Endothelial cell of umbilical vein (primary cell): ENCODE data around the gene TXNDC17. TPM values are rescaled to one million over a fixed set of nuclear protein-coding genes. Genes with fewer than 3 reads are reported as not detected.

Source experiments
- BruUV-seq: library from RNA; stranded (reverse); fragments of 400-500 nt; replicated peaks from 2 replicates; lab custom pipeline; 2021; lab: Mats Ljungman, UMichigan
- CTCF ChIA-PET: fragments of 300-600, 350-600 bp; sonication (Branson Sonifier 250); formaldehyde crosslinking; loops from one replicate; lab custom pipeline; 2021; ENCODE audit warnings: antibody characterized with exemption, inconsistent platforms; lab: Charles Lee
- POLR2A ChIA-PET: fragments of 300-600, 350-600 bp; sonication (Branson Sonifier 250); formaldehyde crosslinking; loops from one replicate; lab custom pipeline; 2021; ENCODE audit warnings: antibody characterized with exemption, inconsistent platforms; lab: Charles Lee
- DNase-seq: peaks from one replicate; pipeline ENCODE4 v3.0.0-alpha.2; 2011; ENCODE audit warnings: low read depth, low spot score
- FAIRE-seq: peaks from 2 replicates; lab custom pipeline; 2011; peaks lifted over from hg19 to GRCh38; lab: Jason Lieb, UNC
- H2AFZ ChIP-seq: 2 replicates; pipeline ENCODE4 v1.6.0; 2012; ENCODE audit warnings: low read depth, low read length, control low read depth, inconsistent platforms
- H3K27ac ChIP-seq: 2 replicates; pipeline ENCODE4 v1.5.1; 2011; ENCODE audit warnings: low read depth, mild to moderate bottlenecking, control low read depth, low read length, moderate library complexity; ENCODE audit not compliant: insufficient read depth
- H3K27me3 ChIP-seq, 2 experiments: 2 replicates each; pipeline versions ENCODE4 v1.6.0 to v1.6.1; 2011; ENCODE audit warnings: low read length in 2 of 2, mixed read lengths in 1 of 2; ENCODE audit not compliant: control insufficient read depth in 2 of 2, insufficient read depth in 2 of 2
- H3K36me3 ChIP-seq, 2 experiments: 2 replicates in 1 of 2; 3 replicates in 1 of 2; pipeline ENCODE4 v1.5.1; 2011; ENCODE audit warnings: low read length in 2 of 2, mild to moderate bottlenecking in 1 of 2, moderate library complexity in 1 of 2; ENCODE audit not compliant: control insufficient read depth in 2 of 2, insufficient read depth in 2 of 2; ENCODE audit errors: extremely low read depth in 1 of 2
- H3K4me1 ChIP-seq: 3 replicates; pipeline ENCODE4 v1.5.1; 2011; ENCODE audit warnings: mild to moderate bottlenecking, low read length; ENCODE audit not compliant: control insufficient read depth, insufficient read depth; ENCODE audit errors: extremely low read depth
- H3K4me2 ChIP-seq: 2 replicates; pipeline ENCODE4 v1.6.1; 2011; ENCODE audit warnings: low read length, control low read depth, mixed read lengths; ENCODE audit not compliant: insufficient read depth
- H3K4me3 ChIP-seq, 3 experiments: fragments of 200-600 bp in 1 of 3; sonication (generic), shearing (Covaris generic) in 1 of 3; replicated peaks in 1 of 3; 2 replicates each; pipeline ENCODE4 v1.5.1; 2011 to 2016; ENCODE audit warnings: control low read depth in 3 of 3, low read length in 3 of 3, mild to moderate bottlenecking in 2 of 3, inconsistent platforms in 1 of 3, low read depth in 1 of 3, moderate library complexity in 1 of 3; ENCODE audit not compliant: insufficient read depth in 1 of 3
- H3K79me2 ChIP-seq: 2 replicates; pipeline ENCODE4 v1.6.0; 2012; ENCODE audit warnings: low read length, inconsistent platforms; ENCODE audit not compliant: control insufficient read depth, insufficient read depth
- H3K9ac ChIP-seq: replicated peaks from 2 replicates; pipeline ENCODE3; 2011; ENCODE audit warnings: low read length, control low read depth; ENCODE audit not compliant: insufficient read depth; ENCODE audit errors: extremely low read depth
- H3K9me1 ChIP-seq: replicated peaks from 3 replicates; pipeline ENCODE4 v1.6.0; 2011; ENCODE audit warnings: mild to moderate bottlenecking, low read length; ENCODE audit not compliant: control insufficient read depth, insufficient read depth; ENCODE audit errors: extremely low read depth
- H3K9me3 ChIP-seq: replicated peaks from 2 replicates; pipeline ENCODE4 v1.5.1; 2012; ENCODE audit warnings: low read length, inconsistent platforms; ENCODE audit not compliant: control insufficient read depth, insufficient read depth
- H4K20me1 ChIP-seq: replicated peaks from 2 replicates; pipeline ENCODE3; 2011; ENCODE audit warnings: mild to moderate bottlenecking, low read length; ENCODE audit not compliant: control insufficient read depth, insufficient read depth; ENCODE audit errors: extremely low read depth
- EZH2 ChIP-seq: IDR thresholded peaks from 2 replicates; pipeline ENCODE4 v1.6.1; 2012; ENCODE audit warnings: borderline replicate concordance, low read depth, mild to moderate bottlenecking, moderate library complexity, low read length, inconsistent platforms; ENCODE audit not compliant: severe bottlenecking
- FOS ChIP-seq: IDR thresholded peaks from 2 replicates; pipeline ENCODE4 v1.6.1; 2011; ENCODE audit warnings: mild to moderate bottlenecking, low read length, moderate library complexity, borderline replicate concordance; ENCODE audit not compliant: insufficient read depth
- GATA2 ChIP-seq: IDR thresholded peaks from 2 replicates; pipeline ENCODE4 v1.7.0; 2011; ENCODE audit warnings: low read depth, mild to moderate bottlenecking, moderate library complexity, mixed read lengths, low read length; ENCODE audit not compliant: insufficient read length, insufficient read depth
- JUN ChIP-seq: IDR thresholded peaks from 2 replicates; pipeline ENCODE4 v1.6.1; 2011; ENCODE audit warnings: borderline replicate concordance, low read depth; ENCODE audit not compliant: insufficient read length, insufficient read depth
- MYC ChIP-seq: IDR thresholded peaks from one replicate; pipeline ENCODE4 v1.6.1; 2011; ENCODE audit warnings: mild to moderate bottlenecking, low read depth, low read length
- POLR2A ChIP-seq: IDR thresholded peaks from 2 replicates; pipeline ENCODE4 v1.6.1; 2012; ENCODE audit warnings: low read depth, mild to moderate bottlenecking, control low read depth, low read length
- POLR2AphosphoS5 ChIP-seq: IDR thresholded peaks from 2 replicates; pipeline ENCODE4 v1.6.1; 2012; ENCODE audit warnings: low read depth, mild to moderate bottlenecking, control low read depth, low read length, moderate library complexity; ENCODE audit not compliant: insufficient read depth
- dilution Hi-C: fragments of 300-500 bp; cut with MboI; formaldehyde crosslinking; loops from one replicate; pipeline ENCODE4 v1.15.0; 2019; ENCODE audit warnings: low sequenced_read_pairs; ENCODE audit not compliant: extremely low pct_ligation_motif_present
- intact Hi-C: fragments of 100-400 bp; cut with micrococcal nuclease; formaldehyde crosslinking; loops from one replicate; pipeline ENCODE4 v1.10.0; 2022
- polyA plus RNA-seq, 4 experiments: library from polyadenylated mRNA; depleted of rRNA in 3 of 4; stranded (reverse) in 3 of 4; unstranded in 1 of 4; fragments of >200 nt; gene quantifications; 2 replicates each; pipeline versions ENCODE4 v1.2.1 to v1.2.3, GENCODE V29; 2011 to 2012; ENCODE audit warnings: missing spikeins in 1 of 4
- total RNA-seq: library from RNA; stranded (reverse); gene quantifications from 2 replicates; pipeline ENCODE4 v1.2.3, GENCODE V29; 2021
- TF ChIP-seq, protein P1 (sequence below), 2 donors: IDR thresholded peaks; 1 replicate in 1 of 2; 2 replicates in 1 of 2; pipeline ENCODE4 v1.5.1; 2011; ENCODE audit warnings: low read length in 2 of 2, mild to moderate bottlenecking in 2 of 2, moderate library complexity in 2 of 2, control low read depth in 1 of 2, inconsistent platforms in 1 of 2, low read depth in 1 of 2; ENCODE audit not compliant: insufficient read depth in 1 of 2; ENCODE audit errors: extremely low read depth in 1 of 2
- TF ChIP-seq, protein P2 (sequence below): IDR thresholded peaks from 2 replicates; pipeline ENCODE4 v1.6.1; 2011; ENCODE audit not compliant: insufficient read depth, insufficient read length

Gene TXNDC17
- total and polyA plus RNA-seq, 2 donors (not counting 3 experiments of a cell fraction or from before 2014, with no cell fraction given), result 101 to 297 TPM

DNA sequence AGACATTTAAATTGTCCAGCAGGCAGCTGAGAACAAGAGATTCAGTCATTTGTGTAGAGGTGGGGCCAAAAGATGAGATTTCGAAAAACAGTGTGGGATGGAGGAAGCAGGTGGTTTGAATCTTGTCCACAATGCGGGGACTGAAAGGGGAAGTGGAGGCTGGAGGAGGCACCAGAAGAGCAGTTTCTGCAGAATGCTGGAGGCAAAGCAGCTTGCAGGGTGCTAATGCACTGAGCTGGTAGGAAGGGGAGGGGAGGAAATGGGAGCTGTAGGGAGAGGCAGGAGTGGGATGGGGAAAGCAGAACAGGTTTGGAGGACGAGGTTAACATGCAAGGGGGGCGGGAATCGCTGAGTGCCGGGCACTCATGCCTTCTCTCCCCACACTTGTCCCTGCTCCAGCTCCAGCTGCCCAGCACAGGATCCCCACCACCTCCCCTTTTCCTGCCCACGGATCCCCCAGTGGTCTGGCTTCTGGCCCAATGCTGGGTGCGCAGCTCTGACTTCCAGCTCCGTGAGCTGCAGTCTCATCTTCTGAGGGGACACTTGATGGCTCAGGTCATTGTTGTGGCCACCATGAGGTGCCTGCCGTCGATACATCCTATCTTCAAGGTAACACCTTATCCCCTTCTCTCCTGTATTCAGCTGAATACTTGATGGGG, 20.1 kb downstream of the TXNDC17 start:
- DNase-seq, result no peak
- intact Hi-C loops, result no loop called here
- TF ChIP-seq, protein P1, sequence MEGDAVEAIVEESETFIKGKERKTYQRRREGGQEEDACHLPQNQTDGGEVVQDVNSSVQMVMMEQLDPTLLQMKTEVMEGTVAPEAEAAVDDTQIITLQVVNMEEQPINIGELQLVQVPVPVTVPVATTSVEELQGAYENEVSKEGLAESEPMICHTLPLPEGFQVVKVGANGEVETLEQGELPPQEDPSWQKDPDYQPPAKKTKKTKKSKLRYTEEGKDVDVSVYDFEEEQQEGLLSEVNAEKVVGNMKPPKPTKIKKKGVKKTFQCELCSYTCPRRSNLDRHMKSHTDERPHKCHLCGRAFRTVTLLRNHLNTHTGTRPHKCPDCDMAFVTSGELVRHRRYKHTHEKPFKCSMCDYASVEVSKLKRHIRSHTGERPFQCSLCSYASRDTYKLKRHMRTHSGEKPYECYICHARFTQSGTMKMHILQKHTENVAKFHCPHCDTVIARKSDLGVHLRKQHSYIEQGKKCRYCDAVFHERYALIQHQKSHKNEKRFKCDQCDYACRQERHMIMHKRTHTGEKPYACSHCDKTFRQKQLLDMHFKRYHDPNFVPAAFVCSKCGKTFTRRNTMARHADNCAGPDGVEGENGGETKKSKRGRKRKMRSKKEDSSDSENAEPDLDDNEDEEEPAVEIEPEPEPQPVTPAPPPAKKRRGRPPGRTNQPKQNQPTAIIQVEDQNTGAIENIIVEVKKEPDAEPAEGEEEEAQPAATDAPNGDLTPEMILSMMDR (IDR thresholded peaks at IDR 0.05; ENCODE audit: extremely low read depth in 1 of 2, insufficient read depth in 1 of 2, low read depth in 1 of 2, low read length in 2 of 2), result no peak
- TF ChIP-seq JUN (no peak), GATA2 (no peak), FOS (no peak), MYC (no peak), POLR2AphosphoS5 (no peak), POLR2A (no peak), EZH2 (no peak)
- TF ChIP-seq, protein P2, sequence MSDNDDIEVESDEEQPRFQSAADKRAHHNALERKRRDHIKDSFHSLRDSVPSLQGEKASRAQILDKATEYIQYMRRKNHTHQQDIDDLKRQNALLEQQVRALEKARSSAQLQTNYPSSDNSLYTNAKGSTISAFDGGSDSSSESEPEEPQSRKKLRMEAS, result no peak

More for the DNA sequence above, 20.1 kb downstream of the TXNDC17 start:
- no peak for FAIRE-seq
- CTCF ChIA-PET, result interaction anchor here (1.0 to 2.0 kb wide), 3 partner anchors 41 to 344 kb away, joined by 3 to 9 read pairs (median 3); no protein-coding TSS in a partner anchor
- BruUV-seq, result no TSS peak
- dilution Hi-C loops, result no loop called here
- Histone ChIP-seq H2AFZ (no peak overlapping the region), H3K4me2 (no peak overlapping the region), H3K4me3 (no peak overlapping the region), H3K79me2 (no peaks in the 10 kb centered on the region), H3K9ac (no peak overlapping the region), H3K4me1 (no peaks in the 10 kb centered on the region), H3K27ac (no peak overlapping the region), H4K20me1 (no peaks in the 10 kb centered on the region), H3K27me3 (peaks cover 19 to 33% of the 10 kb centered on the region in 2 experiments), H3K9me3 (no peaks in the 10 kb centered on the region), H3K36me3 (no peaks in the 10 kb centered on the region), H3K9me1 (no peaks in the 10 kb centered on the region)
- POLR2A ChIA-PET, result no interaction called here
